Upper lobe of right lung (tissue), 1 donor: ENCODE measurements around the gene FOXK2. TPM values are rescaled to one million over a fixed set of nuclear protein-coding genes. Genes with fewer than 3 reads are reported as not detected.
A peak's percentile ranks its signal among the peaks of the same experiment; 100 is the strongest.
"Not testable (repeated sequence)": the region's sequence is repeated elsewhere in the genome, so short reads cannot be mapped to it uniquely, and the experiment has no call there.

ENCODE experiments used
- ATAC-seq: fragments of 200-7000 bp; cut with Tn5 transposase; one replicate; pipeline ENCODE4 v1.9.1; 2020; ENCODE audit warnings: mild to moderate bottlenecking, moderate library complexity
- DNase-seq: peaks from one replicate; pipeline ENCODE4 v3.0.0-alpha.2; 2020
- H3K27ac ChIP-seq: fragments of 200-600 bp; one replicate; pipeline ENCODE4 v1.8.0; 2022
- H3K27me3 ChIP-seq: fragments of 200-600 bp; one replicate; pipeline ENCODE4 v1.8.0; 2022; ENCODE audit warnings: mild to moderate bottlenecking
- H3K36me3 ChIP-seq: fragments of 200-600 bp; one replicate; pipeline ENCODE4 v1.8.0; 2022
- H3K4me1 ChIP-seq: fragments of 200-600 bp; one replicate; pipeline ENCODE4 v1.8.0; 2022
- H3K4me3 ChIP-seq: fragments of 200-600 bp; one replicate; pipeline ENCODE4 v1.8.0; 2022; ENCODE audit warnings: mild to moderate bottlenecking
- H3K9me3 ChIP-seq: fragments of 200-600 bp; one replicate; pipeline ENCODE4 v1.8.0; 2022
- intact Hi-C: fragments of 100-400 bp; cut with DNase I; formaldehyde crosslinking; loops from one replicate; pipeline ENCODE4 v1.11.0; 2022
- total RNA-seq: library from RNA; stranded (reverse); fragmentation: NEBNext Ultra II Directional; extraction: Animal tissue kit (Norgen Biotek cat#: 25700); gene quantifications from one replicate; pipeline ENCODE4 v1.2.1, GENCODE V29; 2021
- TF ChIP-seq, protein P1 (sequence below): fragments of 200-600 bp; IDR thresholded peaks from one replicate; pipeline ENCODE4 v1.8.0; 2022; ENCODE audit warnings: antibody characterized with exemption
- donor health status: DM: no; HTN: yes; CAD: no; lungs with severe emphysema.

FOXK2 gene
- total RNA-seq, 1 donor from 2014 or later, result 62.4 TPM

- Histone ChIP-seq H3K36me3 (no peaks in the 10 kb centered on the region), H3K27ac (no peak overlapping the region), H3K4me3 (no peak overlapping the region), H3K27me3 (no peaks in the 10 kb centered on the region), H3K9me3 (no peaks in the 10 kb centered on the region), H3K4me1 (peaks cover 61% of the 10 kb centered on the region)
- DNase-seq (no peak), ATAC-seq (no peak)
- TF ChIP-seq, protein P1, sequence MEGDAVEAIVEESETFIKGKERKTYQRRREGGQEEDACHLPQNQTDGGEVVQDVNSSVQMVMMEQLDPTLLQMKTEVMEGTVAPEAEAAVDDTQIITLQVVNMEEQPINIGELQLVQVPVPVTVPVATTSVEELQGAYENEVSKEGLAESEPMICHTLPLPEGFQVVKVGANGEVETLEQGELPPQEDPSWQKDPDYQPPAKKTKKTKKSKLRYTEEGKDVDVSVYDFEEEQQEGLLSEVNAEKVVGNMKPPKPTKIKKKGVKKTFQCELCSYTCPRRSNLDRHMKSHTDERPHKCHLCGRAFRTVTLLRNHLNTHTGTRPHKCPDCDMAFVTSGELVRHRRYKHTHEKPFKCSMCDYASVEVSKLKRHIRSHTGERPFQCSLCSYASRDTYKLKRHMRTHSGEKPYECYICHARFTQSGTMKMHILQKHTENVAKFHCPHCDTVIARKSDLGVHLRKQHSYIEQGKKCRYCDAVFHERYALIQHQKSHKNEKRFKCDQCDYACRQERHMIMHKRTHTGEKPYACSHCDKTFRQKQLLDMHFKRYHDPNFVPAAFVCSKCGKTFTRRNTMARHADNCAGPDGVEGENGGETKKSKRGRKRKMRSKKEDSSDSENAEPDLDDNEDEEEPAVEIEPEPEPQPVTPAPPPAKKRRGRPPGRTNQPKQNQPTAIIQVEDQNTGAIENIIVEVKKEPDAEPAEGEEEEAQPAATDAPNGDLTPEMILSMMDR, result no peak
- intact Hi-C loops, result no loop called here
Measured at GRCh38 chr17:82531431-82531881, 11.9 kb downstream of the FOXK2 start.

- Histone ChIP-seq H3K4me1 (peaks cover 72% of the 10 kb centered on the region), H3K27ac (no peak overlapping the region), H3K36me3 (no peaks in the 10 kb centered on the region), H3K9me3 (no peaks in the 10 kb centered on the region), H3K4me3 (no peak overlapping the region), H3K27me3 (no peaks in the 10 kb centered on the region)
- intact Hi-C loops, result no loop called here
- ATAC-seq (no peak), DNase-seq (no peak)
- TF ChIP-seq, protein P1, result no peak
Measured at GRCh38 chr17:82534401-82534812, 14.9 kb downstream of the FOXK2 start.

DNA sequence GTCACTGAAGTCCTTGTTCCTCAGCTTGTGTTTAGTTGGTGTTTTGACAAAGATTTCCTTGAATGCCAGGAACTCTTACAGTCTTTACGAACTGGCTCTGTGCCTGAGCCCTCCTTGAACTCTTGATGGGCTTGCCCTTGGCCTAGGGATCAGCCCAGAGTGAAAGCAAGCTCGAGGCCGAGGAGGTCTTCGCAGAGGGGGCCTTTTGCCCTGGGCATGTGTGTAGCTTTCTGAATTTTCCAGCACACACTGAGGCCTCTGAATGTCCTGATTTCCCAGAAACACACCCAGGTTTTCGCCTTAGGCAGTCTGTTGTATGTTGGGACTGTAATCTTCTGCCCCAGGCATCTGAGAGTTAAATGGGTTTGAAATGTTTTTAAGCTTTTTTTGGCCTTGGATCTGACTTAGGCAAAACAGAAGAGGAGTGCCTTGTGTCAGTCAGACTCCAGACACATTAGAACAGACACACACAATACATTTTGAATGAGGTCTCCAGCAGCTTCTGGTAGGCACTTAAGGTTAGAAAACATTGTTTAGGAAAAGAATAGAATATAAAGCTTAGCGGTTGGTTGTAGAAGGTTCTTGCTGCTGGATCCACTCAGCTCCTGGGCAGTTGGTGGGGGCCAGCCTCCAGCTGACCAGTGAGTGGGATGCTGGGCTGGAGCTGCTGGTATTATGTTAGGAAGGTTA, 17.1 kb downstream of the FOXK2 start:
- peak; percentile 72 for ATAC-seq

GRCh38 chr17:82537228-82537627, 17.7 kb downstream of the FOXK2 start:
- ATAC-seq, result peak; percentile 22
- intact Hi-C loops, result not testable (repeated sequence)

More for the DNA sequence above, 17.1 kb downstream of the FOXK2 start:
- peak overlapping the region; percentile 85 for H3K27ac ChIP-seq
- no peaks in the 10 kb centered on the region for H3K36me3 ChIP-seq
- H3K9me3 ChIP-seq, result no peaks in the 10 kb centered on the region
- H3K4me1 ChIP-seq, result peaks cover 65% of the 10 kb centered on the region
- H3K27me3 ChIP-seq, result no peaks in the 10 kb centered on the region
- TF ChIP-seq, protein P1, result no peak
- peak overlapping the region; percentile 25 for H3K4me3 ChIP-seq
- DNase-seq, result no peak
- intact Hi-C loops, result no loop called here

GRCh38 chr17:82539076-82539475, 19.5 kb downstream of the FOXK2 start:
- H3K4me3 ChIP-seq, ATAC-seq, H3K27me3 ChIP-seq, intact Hi-C loops, DNase-seq, H3K36me3 ChIP-seq, H3K9me3 ChIP-seq: not testable (repeated sequence)
- peak overlapping the region; percentile 42 for H3K27ac ChIP-seq
- peaks cover 60% of the 10 kb centered on the region for H3K4me1 ChIP-seq

More at GRCh38 chr17:82537228-82537627, 17.7 kb downstream of the FOXK2 start:
- H3K4me1 ChIP-seq, result peaks cover 60% of the 10 kb centered on the region
- DNase-seq, H3K9me3 ChIP-seq, H3K4me3 ChIP-seq, H3K27me3 ChIP-seq, H3K36me3 ChIP-seq: not testable (repeated sequence)
- H3K27ac ChIP-seq, result peak overlapping the region; percentile 85

GRCh38 chr17:82542439-82542838, 22.9 kb downstream of the FOXK2 start:
- peaks cover 34% of the 10 kb centered on the region for H3K4me1 ChIP-seq
- no peaks in the 10 kb centered on the region for H3K36me3 ChIP-seq
- ATAC-seq, result no peak
- no peak for DNase-seq
- no peaks in the 10 kb centered on the region for H3K9me3 ChIP-seq
- no peak overlapping the region for H3K4me3 ChIP-seq
- intact Hi-C loops, result no loop called here
- no peak overlapping the region for H3K27ac ChIP-seq
- H3K27me3 ChIP-seq, result no peaks in the 10 kb centered on the region
- TF ChIP-seq, protein P1, result no peak
